Activated CD4-positive, alpha-beta T cell treated with anti-CD3 and anti-CD28 coated beads for 48 hours (primary cell): ENCODE measurements around the gene MXRA5.
"Not testable (repeated sequence)": the region's sequence is repeated elsewhere in the genome, so short reads cannot be mapped to it uniquely, and the experiment has no call there.

Source experiments
- DNase-seq: peaks from one replicate; pipeline ENCODE4 v3.0.0-alpha.2; 2020

The MXRA5 gene

GRCh38 chrX:3346501-3347259 is at the start of gene MXRA5:
Gene MXRA5, minus strand, starts transcription at chrX:3346652. Its CDS starts 2,819 bp downstream, at chrX:3343833.
- DNase-seq: no peak

- no peak for DNase-seq
Observed at GRCh38 chrX:3393581-3394111, 47.2 kb upstream of the MXRA5 start.

GRCh38 chrX:3393178-3393577 is 46.7 kb upstream of the MXRA5 start:
- DNase-seq: no peak

- DNase-seq: no peak
Observed at GRCh38 chrX:3388457-3388856, 42.0 kb upstream of the MXRA5 start.

- DNase-seq: no peak
Observed at GRCh38 chrX:3384327-3384726, 37.9 kb upstream of the MXRA5 start.

- no peak for DNase-seq
Observed at GRCh38 chrX:3380603-3381002, 34.2 kb upstream of the MXRA5 start.

- DNase-seq: no peak
Observed at GRCh38 chrX:3379111-3379510, 32.7 kb upstream of the MXRA5 start.

GRCh38 chrX:3378156-3378555 is 31.7 kb upstream of the MXRA5 start:
- DNase-seq: no peak

- no peak for DNase-seq
Observed at GRCh38 chrX:3377560-3377959, 31.1 kb upstream of the MXRA5 start.

GRCh38 chrX:3375878-3376508 is 29.5 kb upstream of the MXRA5 start:
- not testable (repeated sequence) for DNase-seq

- DNase-seq: no peak
Observed at GRCh38 chrX:3374108-3374800, 27.8 kb upstream of the MXRA5 start.

- no peak for DNase-seq
Observed at GRCh38 chrX:3371163-3371562, 24.7 kb upstream of the MXRA5 start.

GRCh38 chrX:3370656-3371055 is 24.2 kb upstream of the MXRA5 start:
- DNase-seq: no peak

GRCh38 chrX:3362956-3363355 is 16.5 kb upstream of the MXRA5 start:
- no peak for DNase-seq

GRCh38 chrX:3360881-3361280 is 14.4 kb upstream of the MXRA5 start:
- DNase-seq: no peak

GRCh38 chrX:3352741-3353140 is 6.3 kb upstream of the MXRA5 start:
- not testable (repeated sequence) for DNase-seq

GRCh38 chrX:3351276-3351675 is 4.8 kb upstream of the MXRA5 start:
- DNase-seq: no peak

GRCh38 chrX:3348191-3348590 is 1.7 kb upstream of the MXRA5 start:
- no peak for DNase-seq

- DNase-seq: no peak
Observed at GRCh38 chrX:3345281-3346191, 916 bp downstream of the MXRA5 start.

- not testable (repeated sequence) for DNase-seq
Observed at GRCh38 chrX:3343569-3343968, 2.9 kb downstream of the MXRA5 start.

- DNase-seq: no peak
Observed at GRCh38 chrX:3340016-3340415, 6.4 kb downstream of the MXRA5 start.

GRCh38 chrX:3326681-3327080 is 19.8 kb downstream of the MXRA5 start:
- DNase-seq: no peak
